ENCODE results near the gene IMPA2.

DNA sequence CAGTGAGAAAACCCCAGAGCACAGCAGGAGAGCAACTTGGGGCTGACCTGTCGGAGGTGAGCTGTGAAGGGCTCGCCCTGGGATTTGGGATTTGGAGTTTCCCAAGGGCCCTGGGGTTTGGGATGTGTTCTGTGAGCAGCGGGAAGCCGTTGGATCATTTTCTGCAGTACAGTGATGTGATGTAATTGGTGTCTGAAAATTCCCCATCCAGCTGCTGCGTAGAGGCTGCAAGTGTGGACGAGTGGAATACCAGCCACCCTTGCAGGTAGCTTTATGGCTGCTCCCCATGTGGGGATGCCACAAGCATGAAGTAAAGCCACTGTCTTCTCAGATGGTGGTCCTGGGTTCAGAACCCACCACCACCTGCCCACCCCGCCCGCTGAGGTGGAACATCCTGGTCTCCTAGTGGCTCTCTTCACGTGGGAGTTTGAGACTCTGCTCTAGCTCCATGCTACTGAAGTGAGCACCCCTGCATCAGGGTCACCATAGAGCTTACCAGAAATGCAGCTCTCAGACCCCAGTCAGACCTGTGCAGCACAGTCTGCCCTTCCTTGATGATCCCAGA, 15.0 kb downstream of the IMPA2 start:
- no peak for TF ChIP-seq CTCF (IDR thresholded peaks at IDR 0.05 in 2 of 3, conservative IDR thresholded peaks at IDR 0.05 in 1 of 3; ENCODE audit: control insufficient read depth in 2 of 3, extremely low read depth in 1 of 3, insufficient read depth in 1 of 3, low read depth in 3 of 3, low read length in 3 of 3)
- TF ChIP-seq, protein P1, sequence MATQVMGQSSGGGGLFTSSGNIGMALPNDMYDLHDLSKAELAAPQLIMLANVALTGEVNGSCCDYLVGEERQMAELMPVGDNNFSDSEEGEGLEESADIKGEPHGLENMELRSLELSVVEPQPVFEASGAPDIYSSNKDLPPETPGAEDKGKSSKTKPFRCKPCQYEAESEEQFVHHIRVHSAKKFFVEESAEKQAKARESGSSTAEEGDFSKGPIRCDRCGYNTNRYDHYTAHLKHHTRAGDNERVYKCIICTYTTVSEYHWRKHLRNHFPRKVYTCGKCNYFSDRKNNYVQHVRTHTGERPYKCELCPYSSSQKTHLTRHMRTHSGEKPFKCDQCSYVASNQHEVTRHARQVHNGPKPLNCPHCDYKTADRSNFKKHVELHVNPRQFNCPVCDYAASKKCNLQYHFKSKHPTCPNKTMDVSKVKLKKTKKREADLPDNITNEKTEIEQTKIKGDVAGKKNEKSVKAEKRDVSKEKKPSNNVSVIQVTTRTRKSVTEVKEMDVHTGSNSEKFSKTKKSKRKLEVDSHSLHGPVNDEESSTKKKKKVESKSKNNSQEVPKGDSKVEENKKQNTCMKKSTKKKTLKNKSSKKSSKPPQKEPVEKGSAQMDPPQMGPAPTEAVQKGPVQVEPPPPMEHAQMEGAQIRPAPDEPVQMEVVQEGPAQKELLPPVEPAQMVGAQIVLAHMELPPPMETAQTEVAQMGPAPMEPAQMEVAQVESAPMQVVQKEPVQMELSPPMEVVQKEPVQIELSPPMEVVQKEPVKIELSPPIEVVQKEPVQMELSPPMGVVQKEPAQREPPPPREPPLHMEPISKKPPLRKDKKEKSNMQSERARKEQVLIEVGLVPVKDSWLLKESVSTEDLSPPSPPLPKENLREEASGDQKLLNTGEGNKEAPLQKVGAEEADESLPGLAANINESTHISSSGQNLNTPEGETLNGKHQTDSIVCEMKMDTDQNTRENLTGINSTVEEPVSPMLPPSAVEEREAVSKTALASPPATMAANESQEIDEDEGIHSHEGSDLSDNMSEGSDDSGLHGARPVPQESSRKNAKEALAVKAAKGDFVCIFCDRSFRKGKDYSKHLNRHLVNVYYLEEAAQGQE (IDR thresholded peaks at IDR 0.05; ENCODE audit: low read depth, low read length), result no peak
- TF ChIP-seq SRF (IDR thresholded peaks at IDR 0.05; ENCODE audit: low read depth in 2 of 2, low read length in 2 of 2), result no peak
- TF ChIP-seq, protein P2, sequence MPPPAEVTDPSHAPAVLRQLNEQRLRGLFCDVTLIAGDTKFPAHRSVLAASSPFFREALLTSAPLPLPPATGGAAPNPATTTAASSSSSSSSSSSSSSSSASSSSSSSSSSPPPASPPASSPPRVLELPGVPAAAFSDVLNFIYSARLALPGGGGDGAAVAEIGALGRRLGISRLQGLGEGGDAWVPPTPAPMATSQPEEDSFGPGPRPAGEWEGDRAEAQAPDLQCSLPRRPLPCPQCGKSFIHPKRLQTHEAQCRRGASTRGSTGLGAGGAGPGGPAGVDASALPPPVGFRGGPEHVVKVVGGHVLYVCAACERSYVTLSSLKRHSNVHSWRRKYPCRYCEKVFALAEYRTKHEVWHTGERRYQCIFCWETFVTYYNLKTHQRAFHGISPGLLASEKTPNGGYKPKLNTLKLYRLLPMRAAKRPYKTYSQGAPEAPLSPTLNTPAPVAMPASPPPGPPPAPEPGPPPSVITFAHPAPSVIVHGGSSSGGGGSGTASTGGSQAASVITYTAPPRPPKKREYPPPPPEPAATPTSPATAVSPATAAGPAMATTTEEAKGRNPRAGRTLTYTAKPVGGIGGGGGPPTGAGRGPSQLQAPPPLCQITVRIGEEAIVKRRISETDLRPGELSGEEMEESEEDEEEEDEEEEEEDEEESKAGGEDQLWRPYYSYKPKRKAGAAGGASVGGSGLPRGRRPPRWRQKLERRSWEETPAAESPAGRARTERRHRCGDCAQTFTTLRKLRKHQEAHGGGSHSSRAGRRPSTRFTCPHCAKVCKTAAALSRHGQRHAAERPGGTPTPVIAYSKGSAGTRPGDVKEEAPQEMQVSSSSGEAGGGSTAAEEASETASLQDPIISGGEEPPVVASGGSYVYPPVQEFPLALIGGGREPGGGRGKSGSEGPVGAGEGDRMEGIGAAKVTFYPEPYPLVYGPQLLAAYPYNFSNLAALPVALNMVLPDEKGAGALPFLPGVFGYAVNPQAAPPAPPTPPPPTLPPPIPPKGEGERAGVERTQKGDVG (CRISPR knock-in tag; IDR thresholded peaks at IDR 0.05), result no peak
- TF ChIP-seq RFX5 (IDR thresholded peaks at IDR 0.05; ENCODE audit: low read depth, low read length), result no peak
- TF ChIP-seq TCF12 (IDR thresholded peaks at IDR 0.05; ENCODE audit: low read depth, low read length), result no peak

All from GM12878 (cell line).